Suprapubic skin (tissue), 4 donors: Measurements from ENCODE around the gene TAS2R8.

Experiments
- POLR2A ChIP-seq, 2 donors: fragments of 450-650 bp; IDR thresholded peaks; one replicate each; pipeline ENCODE4 v1.6.1; 2017; ENCODE audit warnings: antibody characterized with exemption in 2 of 2, mild to moderate bottlenecking in 2 of 2, moderate library complexity in 2 of 2
- POLR2AphosphoS5 ChIP-seq, 3 donors: sonication (generic); formaldehyde crosslinking; IDR thresholded peaks; one replicate each; pipeline ENCODE4 v1.6.1; 2017; ENCODE audit warnings: antibody characterized with exemption in 3 of 3
- TF ChIP-seq, protein P1 (sequence below), 2 donors: fragments of 200-600 bp in 1 of 2; fragments of 450-650 bp in 1 of 2; sonication (generic) in 1 of 2; IDR thresholded peaks; one replicate each; pipeline ENCODE4 v1.5.1; 2016 to 2019; ENCODE audit warnings: antibody characterized with exemption in 2 of 2, mild to moderate bottlenecking in 1 of 2, moderate library complexity in 1 of 2

DNA sequence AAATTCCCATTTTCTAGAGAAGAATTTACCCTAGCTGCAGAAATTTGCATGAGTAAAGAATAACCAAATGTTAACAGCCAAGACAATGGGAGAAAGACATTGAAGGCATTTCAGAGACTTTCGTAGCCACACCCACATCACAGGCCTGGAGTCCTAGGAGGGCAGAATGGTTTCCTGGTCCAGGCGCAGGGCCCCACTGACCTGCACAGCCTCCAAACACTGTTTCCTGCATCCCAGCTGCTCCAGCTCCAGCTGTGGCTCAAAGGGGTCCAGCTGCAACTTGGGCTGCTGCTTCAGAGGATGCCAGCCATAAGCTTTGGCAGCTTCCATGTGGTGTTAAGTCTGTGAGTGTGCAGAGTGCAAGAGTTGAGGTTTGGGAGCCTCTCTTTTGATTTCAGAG lies 48.7 kb upstream of the TAS2R8 start:
- TF ChIP-seq, protein P1, sequence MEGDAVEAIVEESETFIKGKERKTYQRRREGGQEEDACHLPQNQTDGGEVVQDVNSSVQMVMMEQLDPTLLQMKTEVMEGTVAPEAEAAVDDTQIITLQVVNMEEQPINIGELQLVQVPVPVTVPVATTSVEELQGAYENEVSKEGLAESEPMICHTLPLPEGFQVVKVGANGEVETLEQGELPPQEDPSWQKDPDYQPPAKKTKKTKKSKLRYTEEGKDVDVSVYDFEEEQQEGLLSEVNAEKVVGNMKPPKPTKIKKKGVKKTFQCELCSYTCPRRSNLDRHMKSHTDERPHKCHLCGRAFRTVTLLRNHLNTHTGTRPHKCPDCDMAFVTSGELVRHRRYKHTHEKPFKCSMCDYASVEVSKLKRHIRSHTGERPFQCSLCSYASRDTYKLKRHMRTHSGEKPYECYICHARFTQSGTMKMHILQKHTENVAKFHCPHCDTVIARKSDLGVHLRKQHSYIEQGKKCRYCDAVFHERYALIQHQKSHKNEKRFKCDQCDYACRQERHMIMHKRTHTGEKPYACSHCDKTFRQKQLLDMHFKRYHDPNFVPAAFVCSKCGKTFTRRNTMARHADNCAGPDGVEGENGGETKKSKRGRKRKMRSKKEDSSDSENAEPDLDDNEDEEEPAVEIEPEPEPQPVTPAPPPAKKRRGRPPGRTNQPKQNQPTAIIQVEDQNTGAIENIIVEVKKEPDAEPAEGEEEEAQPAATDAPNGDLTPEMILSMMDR (IDR thresholded peaks at IDR 0.05) = no peak
- no peak for TF ChIP-seq POLR2AphosphoS5 (IDR thresholded peaks at IDR 0.05)
- TF ChIP-seq POLR2A (IDR thresholded peaks at IDR 0.05) = no peak
